ENCODE measurements around the gene NME5.
A peak's percentile ranks its signal among the peaks of the same experiment; 100 is the strongest.
"Not testable (repeated sequence)": the region's sequence is repeated elsewhere in the genome, so short reads cannot be mapped to it uniquely, and the experiment has no call there.

Gene NME5

GRCh38 chr5:138169124-138169523 lies 29.9 kb upstream of the NME5 start:
- Histone ChIP-seq H3K27me3 (ENCODE audit: control insufficient read depth, insufficient read depth, low read length) (no peaks in the 10 kb centered on the region), H3K9me3 (ENCODE audit: control insufficient read depth, low read depth, low read length) (no peaks in the 10 kb centered on the region), H3K27ac (ENCODE audit: low read length) (no peak overlapping the region), H3K4me3 (ENCODE audit: low read length) (no peak overlapping the region), H3K36me3 (ENCODE audit: control insufficient read depth, low read depth, low read length) (peaks cover 88% of the 10 kb centered on the region), H3K4me1 (ENCODE audit: control insufficient read depth, low read depth, low read length) (no peaks in the 10 kb centered on the region), H3K9ac (ENCODE audit: low read length) (no peak overlapping the region)

DNA sequence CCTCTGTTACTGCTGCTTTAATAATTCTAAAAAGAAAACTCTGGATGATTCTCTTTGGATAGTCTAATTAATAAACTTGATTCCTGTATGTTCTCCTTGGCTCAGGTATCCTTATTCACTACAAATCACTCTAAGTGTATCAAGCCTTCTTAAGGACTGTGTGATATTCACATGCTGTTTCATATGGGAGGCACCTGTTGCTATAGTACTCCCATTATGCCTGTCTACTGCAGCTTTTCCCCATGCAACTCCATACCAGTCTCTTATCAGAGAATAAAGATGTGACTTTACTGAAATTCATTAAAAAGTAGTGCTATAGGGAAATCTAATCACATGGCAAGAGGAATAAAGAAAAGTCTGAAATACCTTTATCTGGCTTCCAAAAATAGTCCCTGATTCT lies 24.5 kb upstream of the NME5 start:
- peaks cover 97% of the 10 kb centered on the region for H3K36me3 ChIP-seq (ENCODE audit: control insufficient read depth, low read depth, low read length)
- H3K27ac ChIP-seq (ENCODE audit: low read length) = no peak overlapping the region
- no peaks in the 10 kb centered on the region for H3K9me3 ChIP-seq (ENCODE audit: control insufficient read depth, low read depth, low read length)
- no peaks in the 10 kb centered on the region for H3K4me1 ChIP-seq (ENCODE audit: control insufficient read depth, low read depth, low read length)
- H3K9ac ChIP-seq (ENCODE audit: low read length) = no peak overlapping the region
- no peak overlapping the region for H3K4me3 ChIP-seq (ENCODE audit: low read length)
- no peaks in the 10 kb centered on the region for H3K27me3 ChIP-seq (ENCODE audit: control insufficient read depth, insufficient read depth, low read length)

DNA sequence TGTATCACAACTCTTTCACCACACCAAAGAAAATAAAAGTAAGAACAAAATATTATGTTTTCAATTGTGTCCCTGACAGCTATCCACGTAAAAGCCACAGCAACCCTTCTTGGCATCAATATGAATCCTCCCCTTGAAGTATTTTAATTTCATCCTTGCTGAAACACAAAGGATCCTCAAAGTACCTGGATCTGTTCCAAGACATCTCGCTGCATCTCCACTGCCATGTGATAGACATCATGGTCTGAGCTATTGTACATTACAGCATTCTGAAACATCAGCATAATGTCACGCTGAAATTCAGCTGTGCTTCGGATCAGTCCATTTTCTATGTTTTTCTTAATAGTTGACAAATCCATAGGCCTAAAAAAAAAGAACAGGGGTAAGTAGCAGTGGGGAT lies 21.5 kb upstream of the NME5 start:
- Histone ChIP-seq H3K4me1 (ENCODE audit: control insufficient read depth, low read depth, low read length) (no peaks in the 10 kb centered on the region), H3K27ac (ENCODE audit: low read length) (no peak overlapping the region), H3K36me3 (ENCODE audit: control insufficient read depth, low read depth, low read length) (peaks cover 90% of the 10 kb centered on the region), H3K9me3 (ENCODE audit: control insufficient read depth, low read depth, low read length) (no peaks in the 10 kb centered on the region), H3K27me3 (ENCODE audit: control insufficient read depth, insufficient read depth, low read length) (no peaks in the 10 kb centered on the region), H3K4me3 (ENCODE audit: low read length) (no peak overlapping the region), H3K9ac (ENCODE audit: low read length) (no peak overlapping the region)

GRCh38 chr5:138159666-138160065 lies 20.4 kb upstream of the NME5 start:
- Histone ChIP-seq H3K9me3 (ENCODE audit: control insufficient read depth, low read depth, low read length) (no peaks in the 10 kb centered on the region), H3K9ac (ENCODE audit: low read length) (no peak overlapping the region), H3K27ac (ENCODE audit: low read length) (no peak overlapping the region), H3K27me3 (ENCODE audit: control insufficient read depth, insufficient read depth, low read length) (no peaks in the 10 kb centered on the region), H3K4me3 (ENCODE audit: low read length) (no peak overlapping the region), H3K4me1 (ENCODE audit: control insufficient read depth, low read depth, low read length) (no peaks in the 10 kb centered on the region), H3K36me3 (ENCODE audit: control insufficient read depth, low read depth, low read length) (peaks cover 80% of the 10 kb centered on the region)

DNA sequence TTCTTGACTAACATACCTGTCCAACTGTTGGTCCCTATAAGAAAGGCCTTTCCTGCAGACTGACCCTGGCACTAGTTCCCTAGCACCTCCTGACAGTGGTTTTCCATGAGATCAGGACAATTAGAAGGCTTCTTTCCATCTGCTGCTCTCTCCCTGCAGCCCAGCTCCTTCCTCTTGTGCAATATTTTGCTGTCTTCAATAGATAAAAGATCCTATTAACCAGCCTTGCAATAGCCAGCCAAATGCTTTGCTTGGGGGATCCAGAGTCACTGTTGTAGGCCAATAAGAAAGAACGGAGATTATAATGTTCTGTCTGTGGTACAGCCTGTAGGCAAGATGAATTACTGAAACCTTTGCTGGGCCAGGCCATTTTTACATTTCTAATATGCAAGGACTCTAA lies 18.4 kb upstream of the NME5 start:
- H3K36me3 ChIP-seq (ENCODE audit: control insufficient read depth, low read depth, low read length) = peaks cover 59% of the 10 kb centered on the region
- H3K9me3 ChIP-seq (ENCODE audit: control insufficient read depth, low read depth, low read length) = no peaks in the 10 kb centered on the region
- H3K9ac ChIP-seq (ENCODE audit: low read length) = no peak overlapping the region
- H3K27ac ChIP-seq (ENCODE audit: low read length) = no peak overlapping the region
- H3K4me3 ChIP-seq (ENCODE audit: low read length) = no peak overlapping the region
- H3K27me3 ChIP-seq (ENCODE audit: control insufficient read depth, insufficient read depth, low read length) = no peaks in the 10 kb centered on the region
- H3K4me1 ChIP-seq (ENCODE audit: control insufficient read depth, low read depth, low read length) = no peaks in the 10 kb centered on the region

DNA sequence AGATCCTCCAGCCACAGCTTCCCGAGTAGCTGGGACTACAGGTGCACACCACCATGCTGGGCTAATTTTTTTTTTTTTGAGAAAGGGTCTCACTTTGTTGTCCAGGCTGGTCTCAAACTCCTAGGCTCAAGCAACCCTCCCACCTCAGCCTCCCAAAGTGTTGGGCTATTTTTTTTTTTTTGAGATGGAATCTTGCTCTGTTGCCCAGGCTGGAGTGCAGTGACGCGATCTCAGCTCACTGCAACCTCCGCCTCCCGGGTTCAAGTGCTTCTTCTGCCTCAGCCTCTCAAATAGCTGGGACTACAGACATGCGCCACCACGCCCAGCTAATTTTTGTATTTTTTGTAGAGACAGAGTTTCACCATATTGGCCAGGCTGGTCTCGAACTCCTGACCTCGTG lies 16.7 kb upstream of the NME5 start:
- peaks cover 45% of the 10 kb centered on the region for H3K36me3 ChIP-seq (ENCODE audit: control insufficient read depth, low read depth, low read length)
- H3K4me1 ChIP-seq (ENCODE audit: control insufficient read depth, low read depth, low read length); H3K27ac ChIP-seq (ENCODE audit: low read length); H3K9me3 ChIP-seq (ENCODE audit: control insufficient read depth, low read depth, low read length); H3K4me3 ChIP-seq (ENCODE audit: low read length); H3K9ac ChIP-seq (ENCODE audit: low read length); H3K27me3 ChIP-seq (ENCODE audit: control insufficient read depth, insufficient read depth, low read length): not testable (repeated sequence)

DNA sequence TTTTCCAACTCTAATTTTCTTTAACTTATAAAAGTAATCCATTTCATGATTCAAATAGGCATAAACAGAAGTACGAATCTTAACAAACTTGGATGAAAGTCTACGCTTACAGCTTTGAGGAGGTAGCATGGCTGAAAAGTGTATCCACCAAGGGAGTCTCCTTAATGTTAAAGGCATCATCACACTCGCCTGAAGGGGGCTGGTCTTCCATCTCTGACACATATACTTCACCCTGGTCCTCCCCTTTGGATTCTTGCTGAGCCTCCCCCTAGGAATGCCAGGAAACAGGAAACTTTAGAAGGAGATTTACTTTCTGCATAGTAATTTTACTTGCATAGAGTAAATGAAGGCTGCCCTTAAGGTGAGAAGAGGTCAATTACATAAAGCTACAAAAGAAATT lies 10.3 kb upstream of the NME5 start:
- H3K27me3 ChIP-seq (ENCODE audit: control insufficient read depth, insufficient read depth, low read length) = no peaks in the 10 kb centered on the region
- no peak overlapping the region for H3K4me3 ChIP-seq (ENCODE audit: low read length)
- H3K9ac ChIP-seq (ENCODE audit: low read length) = no peak overlapping the region
- H3K9me3 ChIP-seq (ENCODE audit: control insufficient read depth, low read depth, low read length) = no peaks in the 10 kb centered on the region
- no peaks in the 10 kb centered on the region for H3K4me1 ChIP-seq (ENCODE audit: control insufficient read depth, low read depth, low read length)
- H3K27ac ChIP-seq (ENCODE audit: low read length) = no peak overlapping the region
- H3K36me3 ChIP-seq (ENCODE audit: control insufficient read depth, low read depth, low read length) = no peaks in the 10 kb centered on the region

GRCh38 chr5:138148811-138149210 lies 9.6 kb upstream of the NME5 start:
- no peaks in the 10 kb centered on the region for H3K27me3 ChIP-seq (ENCODE audit: control insufficient read depth, insufficient read depth, low read length)
- no peak overlapping the region for H3K27ac ChIP-seq (ENCODE audit: low read length)

GRCh38 chr5:138143578-138143977 lies 4.3 kb upstream of the NME5 start:
- not testable (repeated sequence) for H3K9me3 ChIP-seq (ENCODE audit: control insufficient read depth, low read depth, low read length); H3K4me3 ChIP-seq (ENCODE audit: low read length)

More at GRCh38 chr5:138148811-138149210, 9.6 kb upstream of the NME5 start:
- H3K4me3 ChIP-seq (ENCODE audit: low read length) = no peak overlapping the region
- no peak overlapping the region for H3K9ac ChIP-seq (ENCODE audit: low read length)
- no peaks in the 10 kb centered on the region for H3K4me1 ChIP-seq (ENCODE audit: control insufficient read depth, low read depth, low read length)
- no peaks in the 10 kb centered on the region for H3K9me3 ChIP-seq (ENCODE audit: control insufficient read depth, low read depth, low read length)
- H3K36me3 ChIP-seq (ENCODE audit: control insufficient read depth, low read depth, low read length) = no peaks in the 10 kb centered on the region

DNA sequence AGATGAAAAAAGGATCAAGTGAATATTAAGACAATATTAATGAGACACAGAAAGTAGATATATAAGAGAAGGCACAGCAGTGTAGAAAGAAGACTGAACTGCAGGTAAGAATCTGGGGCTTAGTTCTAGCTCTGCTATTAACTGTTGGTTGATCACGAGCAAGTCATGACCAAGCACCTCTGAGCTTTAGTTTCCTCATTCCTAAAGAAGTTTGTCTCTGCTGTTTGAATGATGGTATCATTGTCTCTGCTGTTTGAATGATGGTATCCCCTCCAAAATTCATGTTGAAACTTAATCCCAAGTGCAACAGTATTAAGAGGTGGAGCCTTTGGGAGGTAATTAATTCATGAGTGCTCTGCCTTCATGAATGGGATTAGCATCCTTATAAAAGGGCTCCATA lies 2.5 kb upstream of the NME5 start:
- Histone ChIP-seq H3K27ac (ENCODE audit: low read length) (no peak overlapping the region), H3K9ac (ENCODE audit: low read length) (no peak overlapping the region), H3K4me3 (ENCODE audit: low read length) (no peak overlapping the region), H3K27me3 (ENCODE audit: control insufficient read depth, insufficient read depth, low read length) (no peaks in the 10 kb centered on the region), H3K4me1 (ENCODE audit: control insufficient read depth, low read depth, low read length) (no peaks in the 10 kb centered on the region), H3K9me3 (ENCODE audit: control insufficient read depth, low read depth, low read length) (no peaks in the 10 kb centered on the region), H3K36me3 (ENCODE audit: control insufficient read depth, low read depth, low read length) (no peaks in the 10 kb centered on the region)

More at GRCh38 chr5:138143578-138143977, 4.3 kb upstream of the NME5 start:
- H3K9ac ChIP-seq (ENCODE audit: low read length); H3K36me3 ChIP-seq (ENCODE audit: control insufficient read depth, low read depth, low read length); H3K27ac ChIP-seq (ENCODE audit: low read length); H3K4me1 ChIP-seq (ENCODE audit: control insufficient read depth, low read depth, low read length); H3K27me3 ChIP-seq (ENCODE audit: control insufficient read depth, insufficient read depth, low read length): not testable (repeated sequence)

DNA sequence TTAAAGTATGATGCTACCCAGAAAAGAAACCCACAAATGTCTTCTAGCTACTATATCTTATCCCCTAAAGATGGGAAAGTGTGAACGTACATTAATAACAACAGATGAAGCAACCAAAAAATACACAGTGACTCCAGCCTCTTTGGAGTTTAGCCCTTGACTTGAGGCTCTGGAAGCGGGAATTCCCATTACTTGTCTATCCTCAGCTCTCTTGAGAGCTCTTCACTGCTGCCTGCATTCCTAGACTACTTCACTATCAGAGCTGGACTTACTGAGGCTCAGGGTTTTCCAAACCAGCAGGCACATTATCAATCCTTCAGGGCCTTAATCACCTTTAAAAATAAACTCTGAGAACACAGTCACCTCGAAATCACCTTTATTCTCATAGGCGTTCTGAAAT lies 1.0 kb upstream of the NME5 start:
- Histone ChIP-seq H3K4me3 (ENCODE audit: low read length) (no peak overlapping the region), H3K27me3 (ENCODE audit: control insufficient read depth, insufficient read depth, low read length) (no peaks in the 10 kb centered on the region), H3K9me3 (ENCODE audit: control insufficient read depth, low read depth, low read length) (no peaks in the 10 kb centered on the region), H3K27ac (ENCODE audit: low read length) (no peak overlapping the region), H3K9ac (ENCODE audit: low read length) (no peak overlapping the region), H3K4me1 (ENCODE audit: control insufficient read depth, low read depth, low read length) (no peaks in the 10 kb centered on the region), H3K36me3 (ENCODE audit: control insufficient read depth, low read depth, low read length) (no peaks in the 10 kb centered on the region)

- no peak overlapping the region for H3K9ac ChIP-seq (ENCODE audit: low read length)
- H3K27me3 ChIP-seq (ENCODE audit: control insufficient read depth, insufficient read depth, low read length) = no peaks in the 10 kb centered on the region
- H3K27ac ChIP-seq (ENCODE audit: low read length) = no peak overlapping the region
- H3K4me3 ChIP-seq (ENCODE audit: low read length) = peak overlapping the region; percentile 61
- H3K9me3 ChIP-seq (ENCODE audit: control insufficient read depth, low read depth, low read length) = no peaks in the 10 kb centered on the region
- H3K4me1 ChIP-seq (ENCODE audit: control insufficient read depth, low read depth, low read length) = no peaks in the 10 kb centered on the region
- no peaks in the 10 kb centered on the region for H3K36me3 ChIP-seq (ENCODE audit: control insufficient read depth, low read depth, low read length)
These were observed 508 bp upstream of the NME5 start for GRCh38 chr5:138139781-138140090.

DNA sequence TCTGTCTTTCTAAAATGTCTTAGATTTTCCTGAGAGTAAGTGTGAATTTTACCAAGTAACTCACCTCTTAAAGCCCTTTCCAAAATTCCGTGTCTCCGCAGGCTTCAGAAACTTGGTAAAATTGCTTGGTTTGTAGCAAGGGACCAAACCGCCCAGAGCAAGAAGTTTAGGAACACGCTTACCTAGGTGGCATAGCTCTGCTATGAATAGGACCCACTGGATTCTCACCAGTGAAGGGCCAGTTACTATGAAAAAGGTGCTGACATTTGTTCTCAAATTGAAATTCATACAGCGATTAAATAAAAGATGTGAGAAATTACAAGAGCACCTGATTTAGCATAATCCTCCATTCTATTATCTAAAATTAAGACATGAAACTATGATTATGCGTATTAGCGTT lies 6.7 kb downstream of the NME5 start:
- Histone ChIP-seq H3K4me3 (ENCODE audit: low read length) (peak overlapping the region; percentile 59), H3K9ac (ENCODE audit: low read length) (peak overlapping the region; percentile 22), H3K9me3 (ENCODE audit: control insufficient read depth, low read depth, low read length) (no peaks in the 10 kb centered on the region), H3K4me1 (ENCODE audit: control insufficient read depth, low read depth, low read length) (peaks cover 5% of the 10 kb centered on the region), H3K27ac (ENCODE audit: low read length) (no peak overlapping the region), H3K36me3 (ENCODE audit: control insufficient read depth, low read depth, low read length) (no peaks in the 10 kb centered on the region), H3K27me3 (ENCODE audit: control insufficient read depth, insufficient read depth, low read length) (no peaks in the 10 kb centered on the region)

All from iPS-18a (cell line).